Epithelial cell of prostate (primary cell): Measurements from ENCODE around the gene C2orf92.
"Not testable (repeated sequence)": the region's sequence is repeated elsewhere in the genome, so short reads cannot be mapped to it uniquely, and the experiment has no call there.

Experiments
- DNase-seq: peaks from one replicate; pipeline ENCODE4 v3.0.0-alpha.2; 2011; ENCODE audit warnings: low read depth, low spot score
- H3K27ac ChIP-seq: fragments of 450-650 bp; 2 replicates; pipeline ENCODE4 v1.5.1; 2017; ENCODE audit warnings: mild to moderate bottlenecking

C2orf92 gene

DNA sequence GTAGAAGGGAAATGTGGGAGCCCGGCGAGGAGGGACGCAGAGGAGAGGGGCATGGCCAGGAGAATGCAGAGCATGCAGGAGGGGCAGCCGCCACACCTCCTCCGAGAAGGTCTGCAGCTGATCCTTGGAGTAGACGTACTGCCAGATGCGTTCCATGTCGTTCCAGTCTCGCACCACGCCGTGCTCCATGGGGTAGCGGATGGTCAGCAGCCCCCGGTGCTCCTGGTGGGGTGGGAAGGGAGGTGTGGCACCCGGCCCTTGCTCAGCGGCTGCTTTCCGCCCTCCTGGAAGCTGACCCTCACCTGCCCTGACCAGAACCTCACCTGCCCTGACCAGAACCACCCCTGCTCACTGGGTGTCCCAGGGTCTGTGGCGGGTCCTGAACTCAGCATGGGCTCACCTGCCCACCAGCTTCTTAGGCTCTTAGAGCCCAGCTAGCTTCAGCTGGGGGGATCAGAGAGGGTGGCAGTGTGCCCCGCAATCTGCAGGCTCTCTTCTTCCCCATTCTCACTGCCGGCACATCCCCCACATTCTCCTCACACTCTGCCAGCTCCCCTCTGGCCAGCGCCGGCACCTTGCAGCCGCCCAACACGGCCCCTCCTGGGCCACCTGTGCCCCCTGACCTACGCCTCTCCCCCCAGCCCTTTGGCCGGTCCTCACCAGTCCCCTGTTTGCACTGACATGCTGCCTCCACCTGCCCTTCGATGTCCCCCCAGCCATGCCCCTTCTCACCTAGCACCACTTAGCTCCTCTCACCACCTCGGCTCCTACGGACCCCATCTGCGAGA is 10.1 kb upstream of the C2orf92 start:
- no peak overlapping the region for H3K27ac ChIP-seq
- DNase-seq: no peak

DNA sequence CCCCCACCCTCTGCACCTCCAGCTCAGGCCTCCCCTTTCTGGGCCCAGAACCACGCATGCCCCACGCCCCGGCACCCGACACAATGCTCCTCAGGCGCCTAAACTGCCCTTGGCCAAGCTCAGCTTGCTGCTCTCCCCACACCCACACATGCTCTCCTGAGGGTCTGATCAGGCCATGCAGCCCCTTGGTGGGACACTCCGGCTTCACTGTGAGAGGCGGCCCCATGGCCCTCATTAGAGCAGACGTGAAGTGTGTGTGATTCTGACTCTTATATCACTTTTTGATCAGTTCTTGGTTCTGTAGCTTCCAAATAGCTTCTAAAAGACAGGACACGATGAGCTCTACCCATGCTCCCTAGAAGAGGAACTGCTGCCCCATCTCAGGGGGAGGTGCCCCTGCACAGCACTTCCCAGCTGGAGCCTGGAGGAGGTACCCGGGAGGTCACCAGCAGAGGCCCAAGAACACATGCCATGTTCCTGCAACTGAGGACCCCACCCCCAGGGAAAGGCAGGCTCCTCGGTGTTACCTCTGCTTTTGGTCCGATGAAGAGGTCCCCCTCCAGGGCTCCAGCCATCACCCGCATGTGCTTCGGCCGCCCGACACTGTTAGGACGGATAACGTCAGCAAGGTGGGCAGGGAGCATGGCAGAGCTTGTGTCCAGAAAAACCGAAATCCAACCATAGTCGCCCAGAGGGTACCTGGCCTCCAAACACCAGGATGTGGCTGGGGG is 9.3 kb upstream of the C2orf92 start:
- DNase-seq: no peak
- H3K27ac ChIP-seq: no peak overlapping the region

DNA sequence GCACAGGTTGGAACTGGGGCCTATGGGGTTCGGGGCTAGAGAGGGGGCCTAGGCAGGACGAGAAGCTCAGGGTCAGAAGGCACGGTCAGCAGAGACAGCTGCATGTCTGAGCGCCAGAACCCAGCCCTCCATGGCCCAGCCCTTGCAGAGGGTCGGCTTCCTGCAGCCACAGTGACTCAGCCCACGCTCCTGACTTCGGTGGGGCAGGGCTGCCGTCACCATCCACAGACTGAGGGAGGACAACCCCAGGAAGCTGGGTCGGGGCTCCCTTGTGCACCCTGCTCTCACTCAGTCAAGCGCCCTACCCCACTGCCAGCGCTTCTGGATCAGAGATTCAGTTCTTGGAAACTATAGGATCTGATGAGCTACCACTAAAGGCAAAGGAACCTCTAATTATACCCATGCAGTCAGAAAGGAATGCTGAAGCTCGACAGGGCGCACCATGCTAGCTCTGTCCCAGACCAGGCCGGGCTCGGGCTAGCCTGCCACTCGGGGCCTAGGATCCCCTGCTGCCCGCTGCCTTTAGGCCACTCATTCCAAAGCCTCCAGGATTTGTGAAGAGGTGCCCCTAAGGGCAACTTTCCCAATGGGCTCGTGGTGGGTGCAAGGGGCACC is 8.6 kb upstream of the C2orf92 start:
- no peak for DNase-seq
- no peak overlapping the region for H3K27ac ChIP-seq

DNA sequence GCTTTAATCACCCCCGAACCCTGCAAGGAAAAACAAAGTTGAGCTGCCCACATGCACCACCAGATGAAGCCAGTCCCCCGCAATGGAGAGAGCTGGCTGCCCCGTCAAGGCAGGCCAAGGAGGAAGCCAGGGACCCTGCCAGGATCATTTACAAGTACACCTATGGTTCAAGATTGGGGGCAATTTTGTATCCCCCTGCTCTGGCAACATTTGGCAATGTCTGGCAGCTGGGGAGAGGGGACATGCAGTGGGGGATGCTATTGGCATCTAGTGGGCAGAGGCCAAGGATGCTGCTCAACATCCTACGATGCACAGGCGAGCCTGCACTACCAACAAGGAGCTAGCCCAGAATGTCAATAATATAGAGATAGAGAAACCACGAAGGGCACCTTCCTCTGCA is 7.6 kb upstream of the C2orf92 start:
- no peak for DNase-seq
- no peak overlapping the region for H3K27ac ChIP-seq

DNA sequence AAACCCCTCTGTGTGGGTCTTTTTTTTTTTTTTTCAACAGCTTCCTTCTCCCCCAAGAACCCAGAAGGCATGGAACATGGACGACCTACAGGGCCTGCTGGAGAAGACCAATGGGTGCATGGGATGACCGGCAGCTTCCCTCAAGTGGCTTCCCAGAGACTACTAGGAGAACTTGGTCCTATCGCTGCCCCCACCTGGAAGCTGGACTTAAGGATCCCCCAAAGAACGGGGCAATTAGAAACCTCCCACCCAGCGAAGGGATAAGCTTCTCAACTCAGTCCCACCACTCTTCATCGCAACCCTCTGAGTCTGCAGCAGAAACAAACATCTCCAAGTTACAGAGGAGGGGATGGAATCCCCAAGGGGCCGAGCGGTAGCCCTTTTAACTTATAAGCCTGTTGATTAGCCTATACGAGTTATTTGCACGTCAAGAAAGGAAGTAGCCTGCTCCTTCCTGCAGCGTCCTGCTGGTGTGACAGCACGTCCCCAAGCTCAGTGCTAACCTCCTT is 7.1 kb upstream of the C2orf92 start:
- peak overlapping the region; percentile 93 for H3K27ac ChIP-seq
- no peak for DNase-seq

DNA sequence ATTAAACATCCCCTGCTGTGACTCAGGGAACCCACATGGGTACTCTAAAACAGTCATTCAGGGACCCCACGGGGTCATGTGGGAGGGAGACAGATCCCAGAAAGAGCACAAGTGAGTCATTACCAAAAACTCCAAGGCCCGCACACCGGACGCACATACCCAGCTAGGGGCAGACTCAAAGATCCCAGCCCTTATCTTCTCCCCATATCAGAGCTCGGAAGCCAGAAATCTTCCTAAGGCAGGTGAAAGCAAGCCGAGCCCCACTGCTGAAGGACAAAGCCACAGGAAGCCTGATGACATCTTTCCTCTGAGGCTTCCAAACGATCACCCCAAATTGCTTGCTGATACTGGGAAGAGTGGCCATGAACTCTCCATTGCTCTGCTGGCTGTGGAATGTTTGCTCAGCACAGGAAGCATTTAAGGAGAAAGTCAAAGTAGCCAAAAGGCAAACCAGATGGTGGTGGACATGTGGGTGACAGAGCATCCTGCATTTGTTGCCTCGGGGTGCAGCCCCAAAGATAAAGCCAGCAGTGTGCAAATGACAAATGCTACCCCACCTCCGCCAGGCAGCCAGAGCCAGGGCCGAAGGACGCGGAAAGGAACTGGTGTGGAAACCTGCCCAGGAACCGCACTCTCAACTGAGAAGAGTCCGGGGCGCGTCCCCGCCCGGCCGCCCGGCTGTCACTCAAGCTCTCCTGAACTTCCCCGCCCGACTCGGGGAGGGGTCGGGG is 6.5 kb upstream of the C2orf92 start:
- H3K27ac ChIP-seq: peak overlapping the region; percentile 93
- no peak for DNase-seq

DNA sequence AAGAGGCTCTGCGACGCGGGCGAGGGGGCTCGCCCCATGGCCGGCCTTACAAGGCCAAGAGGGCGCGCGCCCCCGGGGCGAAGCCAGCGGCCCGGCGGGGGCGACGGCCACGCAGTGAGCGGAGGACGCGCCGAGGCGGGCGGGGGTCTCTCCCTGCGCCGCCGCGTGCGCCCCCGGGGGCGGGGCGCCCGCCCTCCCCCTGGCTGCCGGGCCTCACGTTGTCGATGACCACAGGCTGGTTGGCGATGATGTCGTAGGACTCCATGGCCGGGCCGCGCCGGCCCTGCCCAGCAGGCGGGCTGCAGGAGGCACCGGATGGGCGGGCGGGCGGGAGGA is 5.9 kb upstream of the C2orf92 start:
- DNase-seq: no peak
- peak overlapping the region; percentile 93 for H3K27ac ChIP-seq

DNA sequence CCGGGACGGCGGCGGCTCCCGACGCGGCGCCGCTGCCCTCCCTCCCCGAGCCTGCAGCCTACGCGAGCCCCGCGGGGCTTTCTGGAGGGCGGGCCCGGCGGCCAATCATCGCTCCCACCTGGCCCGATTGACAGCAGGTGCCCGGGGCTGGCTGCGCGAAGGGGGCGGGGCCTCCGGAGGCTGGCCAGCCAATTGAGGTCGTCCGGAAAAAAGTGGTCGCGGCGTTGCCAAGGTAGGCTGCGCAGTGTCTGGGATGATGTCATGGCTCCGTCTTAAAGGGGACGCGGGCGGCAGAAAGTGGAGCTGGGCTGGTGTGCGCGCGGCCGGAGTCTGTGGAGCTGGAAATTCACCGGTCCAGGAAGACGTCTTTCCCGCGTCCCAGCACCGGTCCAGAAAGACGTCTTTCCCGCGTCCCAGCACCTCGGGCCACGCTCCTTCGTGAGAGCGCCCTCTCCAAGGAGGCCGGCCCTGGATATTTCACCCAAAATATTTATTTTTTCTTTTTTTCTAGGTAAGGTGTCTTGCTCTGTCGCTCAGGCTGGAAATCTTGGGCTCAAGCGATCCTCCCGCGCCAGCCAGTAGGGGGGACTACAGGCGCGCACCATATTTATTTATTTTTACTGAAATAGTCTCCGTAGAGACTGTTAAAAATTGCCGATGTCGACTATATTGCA is 5.4 kb upstream of the C2orf92 start, which contains the start of gene ACTR1B:
Gene ACTR1B (minus strand): TSS at position 83 of the 674 bp plus-strand sequence. CDS start 154 bp downstream, outside the sequence.
- peak within 1 kb of the TSS; percentile 93 for H3K27ac ChIP-seq
- DNase-seq: peak; percentile 86

DNA sequence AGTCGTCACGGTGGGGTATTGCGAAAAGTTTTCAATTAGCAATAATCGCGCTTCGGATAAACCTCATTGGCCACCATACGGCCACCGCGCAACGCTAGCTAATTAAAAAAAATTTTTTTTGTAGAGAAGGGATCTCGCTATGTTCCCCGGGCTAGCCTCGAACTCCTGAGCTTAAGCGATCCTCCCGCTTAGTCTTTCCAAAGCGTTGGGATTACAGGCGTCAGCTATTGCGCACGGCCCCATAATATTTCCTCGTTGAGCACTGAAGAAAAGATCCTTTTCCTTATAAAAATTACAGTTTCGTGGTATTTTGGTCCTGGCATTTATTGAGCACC is 4.9 kb upstream of the C2orf92 start:
- no peak for DNase-seq

DNA sequence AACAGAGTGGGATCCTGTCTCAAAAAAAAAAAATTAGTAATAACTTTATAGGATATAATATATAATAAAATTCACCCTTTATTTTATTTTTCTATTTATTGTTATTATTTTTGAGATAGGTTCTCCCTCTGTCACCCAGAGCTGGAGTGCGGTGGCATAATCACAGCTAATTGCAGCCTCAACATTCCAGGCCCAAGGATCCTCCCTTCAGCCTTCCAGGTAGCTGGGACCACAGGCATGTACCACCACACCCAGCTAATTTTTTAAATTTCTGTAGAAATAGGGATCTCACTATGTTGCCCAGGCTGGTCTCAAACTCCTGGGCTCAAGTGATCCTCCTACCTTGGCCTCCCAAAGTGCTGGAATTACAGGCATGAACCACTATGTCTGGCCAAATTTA is 958 bp downstream of the C2orf92 start:
- no peak overlapping the region for H3K27ac ChIP-seq
- no peak for DNase-seq

More for the DNA sequence above, 4.9 kb upstream of the C2orf92 start:
- peak overlapping the region; percentile 93 for H3K27ac ChIP-seq

DNA sequence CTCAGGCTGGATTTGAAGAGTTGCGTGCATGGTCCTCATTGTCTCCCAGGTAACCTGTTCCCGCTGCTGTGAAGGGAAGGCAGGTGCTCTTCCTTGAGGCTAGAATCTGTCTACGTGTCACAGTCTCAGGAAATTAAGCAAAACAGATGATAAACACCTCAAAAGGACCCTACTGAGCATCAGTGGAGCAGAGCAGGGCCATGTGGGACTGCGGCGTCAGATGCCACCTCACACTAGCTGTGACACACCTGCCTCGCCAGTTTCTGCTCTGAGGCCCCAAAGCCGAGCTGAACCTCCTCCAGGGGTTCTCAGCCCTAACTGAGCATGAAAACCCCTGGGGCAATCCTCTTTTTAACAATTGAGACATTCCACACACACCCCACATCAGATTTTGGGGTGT is 2.0 kb downstream of the C2orf92 start:
- no peak for DNase-seq
- H3K27ac ChIP-seq: no peak overlapping the region

DNA sequence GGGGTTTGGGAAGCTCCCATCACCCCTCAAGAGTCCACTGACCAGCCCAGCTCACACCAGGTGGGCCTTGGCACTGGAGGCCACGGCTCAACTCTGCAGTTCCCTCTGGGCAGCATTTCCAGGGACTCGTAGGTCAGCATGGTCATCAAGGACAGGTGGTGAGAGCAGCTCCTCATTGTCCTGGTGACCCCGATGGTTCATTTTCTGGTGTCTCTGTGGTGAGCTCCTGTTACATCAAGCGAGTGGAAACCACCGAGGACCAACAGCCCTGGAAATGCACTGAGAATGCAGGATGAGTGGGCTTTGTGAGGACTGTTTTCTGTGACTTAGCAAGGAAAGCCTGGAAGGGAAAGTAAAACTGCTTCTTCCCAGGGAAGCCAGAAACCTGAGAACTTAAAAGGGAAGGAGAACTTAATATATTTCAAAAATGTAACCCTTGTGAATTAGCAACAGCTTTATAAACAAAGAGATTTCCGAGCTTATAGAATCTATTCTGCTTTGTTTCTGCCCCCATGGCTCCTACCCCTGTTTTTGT is 3.2 kb downstream of the C2orf92 start:
- DNase-seq, H3K27ac ChIP-seq: not testable (repeated sequence)

DNA sequence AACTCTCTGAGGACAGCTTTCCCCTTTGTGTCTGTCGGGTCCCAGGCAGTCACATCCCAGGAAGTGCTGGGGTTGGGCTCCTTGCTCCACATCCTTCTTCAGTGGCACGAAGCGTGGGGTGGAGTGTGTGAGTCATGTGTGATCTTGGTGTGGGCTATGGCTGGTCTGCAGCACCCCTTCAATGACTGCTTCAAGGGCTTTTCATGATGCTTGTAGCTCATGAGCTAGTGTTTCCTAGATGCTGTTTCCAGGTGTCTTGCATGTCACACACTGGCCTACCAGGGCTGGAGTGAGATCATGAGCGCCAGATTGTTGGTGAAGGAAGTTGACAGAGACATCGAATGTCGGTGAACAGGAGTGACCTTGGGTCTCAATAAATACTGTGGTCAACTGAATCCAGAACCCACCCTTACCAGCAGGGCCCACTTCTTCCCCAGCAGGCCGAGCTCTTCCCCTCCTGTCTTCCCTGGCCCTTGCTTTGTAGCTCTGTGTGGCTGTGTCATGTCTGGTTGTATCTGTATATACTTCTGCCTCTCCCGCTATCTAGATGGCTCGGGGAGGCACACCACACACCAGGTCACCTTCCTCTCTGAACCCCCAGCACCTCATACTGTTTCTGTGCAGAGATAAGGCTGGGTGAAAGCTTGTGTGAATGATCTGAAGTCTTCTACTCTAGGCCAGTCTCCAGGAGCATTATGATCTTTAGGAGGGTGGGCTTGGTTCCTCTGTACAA is 3.8 kb downstream of the C2orf92 start:
- no peak for DNase-seq
- no peak overlapping the region for H3K27ac ChIP-seq

DNA sequence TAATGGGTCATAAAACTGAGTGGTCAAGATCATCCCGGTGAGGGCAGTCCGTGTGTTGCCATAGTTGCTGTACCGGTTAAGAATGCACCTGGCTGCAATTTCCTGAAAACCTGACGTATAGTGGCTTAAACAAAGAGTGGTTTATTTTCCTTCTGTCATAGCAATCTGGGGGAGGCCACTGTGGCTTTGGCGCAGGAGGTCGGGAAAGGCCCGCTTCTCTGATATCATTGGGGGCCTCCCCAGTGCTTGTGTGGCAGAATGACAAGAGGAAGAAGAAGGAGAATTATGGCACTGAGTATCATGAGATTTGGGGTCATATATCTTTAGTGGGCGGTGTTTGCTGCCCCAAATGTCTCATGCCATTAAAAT is 4.4 kb downstream of the C2orf92 start:
- no peak for DNase-seq
- no peak overlapping the region for H3K27ac ChIP-seq

DNA sequence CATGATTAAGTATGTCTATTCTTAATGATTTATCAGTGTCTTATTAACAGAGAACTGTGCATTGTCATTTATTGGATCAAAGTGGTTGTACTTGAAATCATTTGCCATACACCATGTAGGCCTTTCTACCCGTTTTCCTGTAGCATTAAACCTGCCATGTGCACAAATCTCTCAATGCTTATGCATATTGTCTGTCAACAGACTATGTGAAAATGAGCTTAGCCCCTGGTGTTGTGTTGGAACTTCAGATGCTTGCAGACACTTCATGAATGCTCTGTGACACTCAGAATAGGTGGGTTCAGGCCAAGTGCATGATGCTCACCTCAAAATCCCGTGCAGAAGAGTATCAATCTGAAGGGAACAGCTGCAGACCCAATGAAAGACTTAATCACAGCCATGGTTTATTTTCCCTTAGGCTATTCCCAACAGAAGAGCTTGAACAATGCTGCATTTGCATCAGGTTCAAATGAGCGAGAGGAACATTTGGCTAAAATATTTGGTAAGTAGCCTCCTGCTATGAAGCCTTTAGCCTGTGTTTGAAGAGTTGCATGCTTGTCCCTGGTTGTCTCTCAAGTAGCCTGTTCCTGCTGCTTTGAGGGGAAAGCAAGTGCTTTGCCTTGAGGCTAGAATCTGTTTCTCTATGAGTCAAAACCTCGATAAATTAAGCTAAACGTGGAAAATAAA is 6.1 kb downstream of the C2orf92 start:
- H3K27ac ChIP-seq: no peak overlapping the region
- no peak for DNase-seq

DNA sequence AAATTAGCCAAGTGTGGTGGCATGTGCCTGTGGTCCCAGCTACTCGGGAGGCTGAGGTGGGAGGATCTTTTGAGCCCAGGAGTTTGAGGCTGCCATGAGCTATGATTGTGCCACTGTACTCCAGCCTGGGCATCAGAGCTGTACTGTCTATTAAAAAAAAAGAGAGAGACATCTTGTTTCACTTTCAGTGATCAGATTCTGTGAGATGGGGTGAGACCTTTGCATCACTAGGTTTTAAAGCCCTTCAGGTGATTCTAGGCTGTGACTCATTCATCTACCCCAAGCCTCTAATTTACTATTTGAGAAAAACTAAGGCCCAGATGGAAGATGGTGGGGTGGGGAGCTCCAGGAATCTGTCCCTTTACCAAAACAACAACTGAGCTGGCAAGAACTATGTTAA is 7.1 kb downstream of the C2orf92 start:
- H3K27ac ChIP-seq: no peak overlapping the region
- no peak for DNase-seq

DNA sequence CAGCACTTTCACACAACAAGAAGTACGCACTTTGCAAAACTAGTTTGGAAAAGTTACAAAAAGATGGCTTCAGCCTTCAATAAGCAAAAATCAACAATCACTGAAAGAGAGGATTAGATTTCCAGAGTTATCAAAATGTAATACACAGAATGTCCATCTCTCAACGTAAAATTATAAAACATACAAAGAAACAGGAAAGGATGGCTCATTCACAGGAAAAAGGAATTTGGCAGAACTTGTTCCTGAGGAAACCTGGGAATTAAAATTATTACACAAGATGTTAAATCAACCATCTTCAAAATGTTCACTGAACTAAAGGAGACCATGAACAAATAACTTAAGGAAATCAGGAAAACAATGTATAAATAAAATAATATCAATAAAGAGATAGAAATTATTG is 8.0 kb downstream of the C2orf92 start:
- no peak for DNase-seq
- H3K27ac ChIP-seq: no peak overlapping the region

DNA sequence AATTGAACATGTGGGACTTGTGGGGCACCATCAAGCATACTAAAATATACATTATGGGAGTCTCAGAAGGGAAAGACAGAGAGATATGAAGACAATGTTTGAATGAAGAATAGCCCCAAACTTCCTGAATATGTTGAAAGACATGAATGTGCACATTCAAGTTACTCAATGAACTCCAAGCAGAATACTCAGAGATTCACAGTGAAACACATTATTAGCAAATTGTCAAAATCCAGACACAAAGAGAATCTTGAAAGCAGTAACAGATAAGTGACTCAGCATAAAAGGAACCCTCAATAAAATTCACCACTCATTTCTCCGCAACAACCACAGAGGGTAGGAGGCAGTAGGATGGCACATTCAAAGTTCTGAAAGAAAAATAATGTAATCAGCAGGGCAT is 8.8 kb downstream of the C2orf92 start:
- H3K27ac ChIP-seq: no peak overlapping the region
- no peak for DNase-seq

DNA sequence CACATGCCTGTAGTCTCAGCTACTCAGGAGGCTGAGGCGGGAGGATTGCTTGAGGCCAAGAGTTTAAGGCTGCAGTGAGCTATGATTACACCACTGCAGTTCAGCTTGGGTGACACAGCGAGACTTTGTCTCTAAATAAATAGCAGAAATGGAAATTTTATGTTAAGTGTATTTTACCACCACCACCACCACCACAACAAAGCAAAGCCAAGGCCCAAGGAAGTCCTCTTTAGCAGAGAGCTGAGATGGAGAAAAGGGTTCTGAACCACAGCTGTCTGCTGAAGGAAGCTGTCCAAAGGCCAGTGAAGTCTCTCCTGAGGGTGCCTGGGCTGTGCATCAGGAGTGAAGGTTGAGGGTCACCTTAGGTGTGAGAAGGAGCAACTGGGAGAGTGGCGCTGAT is 17.7 kb downstream of the C2orf92 start:
- DNase-seq, H3K27ac ChIP-seq: not testable (repeated sequence)
